CD4-positive, alpha-beta T cell treated with Interleukin-1 beta for 1 hour (primary cell): ENCODE measurements around the gene SAP30BP.
A peak's percentile ranks its signal among the peaks of the same experiment; 100 is the strongest.

Experiments used
- DNase-seq, 2 donors: peaks; one replicate each; pipeline ENCODE4 v3.0.0-alpha.2; 2020 to 2022

The SAP30BP gene

DNA sequence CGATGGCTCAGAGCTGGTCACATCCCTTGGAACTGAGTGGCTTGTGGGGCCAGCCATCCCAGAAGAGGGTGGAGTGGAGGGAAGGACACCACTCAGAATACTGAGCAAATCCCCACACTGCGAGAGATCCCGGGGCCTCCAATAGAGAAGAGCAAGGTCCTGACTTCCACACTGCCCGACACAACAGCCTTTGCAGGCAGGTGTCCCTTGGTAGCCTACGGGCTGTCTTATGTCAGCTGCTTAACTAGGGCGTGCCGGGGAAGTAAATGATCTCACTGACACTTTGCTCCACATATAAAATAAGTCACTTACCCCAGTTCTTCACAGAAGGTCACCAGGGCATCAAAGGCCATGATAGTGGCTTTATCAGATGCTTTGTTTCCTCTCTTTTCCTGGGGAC is 16.3 kb upstream of the SAP30BP start:
- DNase-seq, result no peak

DNA sequence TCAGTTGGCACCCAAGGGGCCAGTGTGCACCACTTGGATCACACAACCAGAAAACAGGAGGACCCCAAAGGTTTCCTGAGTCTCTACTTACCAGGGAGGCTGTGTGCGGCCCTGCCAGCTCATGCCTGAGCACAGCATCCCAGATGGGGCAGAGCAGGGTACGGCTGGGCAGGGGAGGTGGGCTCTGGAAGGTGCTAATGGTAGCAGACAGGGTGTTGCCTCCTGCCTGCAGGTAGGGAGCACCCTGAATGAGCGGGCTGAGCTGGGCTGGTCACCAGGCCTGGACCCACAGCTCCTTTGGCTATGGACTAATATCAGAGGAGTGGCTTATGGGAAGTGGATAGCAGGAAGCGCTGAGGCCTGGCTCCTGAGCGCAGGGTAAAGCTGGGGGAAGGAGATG is 14.8 kb upstream of the SAP30BP start:
- no peak for DNase-seq

DNA sequence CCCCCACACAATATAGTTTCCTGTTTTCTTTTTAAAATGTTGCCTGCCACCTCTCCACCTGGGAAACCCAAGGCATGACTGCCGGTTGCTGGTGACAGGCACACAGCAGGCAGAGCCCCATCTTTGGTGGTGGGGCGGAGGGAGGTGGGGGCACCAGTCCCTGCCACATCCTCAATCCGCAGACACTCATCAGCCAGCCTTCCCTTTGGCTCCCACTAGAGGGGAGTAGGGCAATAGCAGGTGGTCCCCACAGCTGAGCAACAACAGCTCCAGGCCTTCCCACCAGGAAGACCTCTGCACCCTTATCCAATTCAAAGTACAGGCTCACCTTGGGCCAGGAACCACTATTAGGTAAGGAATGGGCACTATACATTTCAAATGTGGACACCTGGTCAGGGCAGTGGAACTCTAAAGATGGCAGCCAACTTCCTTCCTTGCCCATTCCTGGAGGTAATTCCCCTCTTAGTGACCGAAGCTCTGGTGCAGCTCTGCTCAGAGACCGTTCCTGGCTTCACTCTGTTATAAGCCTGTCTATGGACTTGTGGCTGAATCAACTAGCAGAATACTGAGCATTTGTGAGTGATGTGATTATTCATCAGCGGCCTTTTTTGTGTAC is 14.1 kb upstream of the SAP30BP start:
- peak; percentile 26 for DNase-seq

DNA sequence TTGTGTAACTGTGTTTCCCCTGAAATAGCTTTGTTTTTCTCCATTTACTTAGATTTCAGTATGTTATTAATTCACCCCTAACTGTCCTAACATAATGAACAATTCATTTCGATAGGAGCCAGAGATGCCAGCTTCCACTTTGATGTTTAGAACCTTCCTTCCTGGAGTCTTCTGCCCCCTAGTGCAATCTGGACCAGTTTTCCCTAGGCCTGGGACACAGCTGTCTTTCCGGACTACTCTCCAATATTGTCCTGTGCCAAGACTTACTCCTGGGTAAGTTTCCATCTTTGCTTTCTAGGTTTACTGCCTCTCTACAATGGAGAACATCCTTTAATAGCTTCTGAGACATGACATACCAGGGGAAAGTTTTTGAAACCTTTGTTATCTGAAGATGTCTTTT is 13.0 kb upstream of the SAP30BP start:
- no peak for DNase-seq

DNA sequence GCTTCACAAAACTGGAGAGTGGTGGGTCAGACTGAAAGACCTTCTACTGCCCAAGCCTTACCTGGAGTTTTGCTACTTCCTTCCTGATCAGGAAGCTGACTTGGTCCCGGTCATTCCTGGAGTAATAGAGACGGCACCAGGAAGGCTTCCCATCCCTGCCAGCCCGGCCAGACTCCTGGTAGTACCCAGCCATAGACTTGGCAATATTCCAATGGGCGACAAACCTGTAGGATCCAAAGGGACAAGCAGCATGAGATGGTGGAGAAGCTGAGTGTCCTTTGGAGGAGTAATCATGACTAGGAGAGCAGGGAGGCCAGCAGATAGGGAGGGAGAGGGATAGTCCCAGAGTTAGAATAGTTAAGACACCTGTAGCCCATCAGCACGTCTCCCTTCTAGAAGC is 8.9 kb upstream of the SAP30BP start:
- no peak for DNase-seq

DNA sequence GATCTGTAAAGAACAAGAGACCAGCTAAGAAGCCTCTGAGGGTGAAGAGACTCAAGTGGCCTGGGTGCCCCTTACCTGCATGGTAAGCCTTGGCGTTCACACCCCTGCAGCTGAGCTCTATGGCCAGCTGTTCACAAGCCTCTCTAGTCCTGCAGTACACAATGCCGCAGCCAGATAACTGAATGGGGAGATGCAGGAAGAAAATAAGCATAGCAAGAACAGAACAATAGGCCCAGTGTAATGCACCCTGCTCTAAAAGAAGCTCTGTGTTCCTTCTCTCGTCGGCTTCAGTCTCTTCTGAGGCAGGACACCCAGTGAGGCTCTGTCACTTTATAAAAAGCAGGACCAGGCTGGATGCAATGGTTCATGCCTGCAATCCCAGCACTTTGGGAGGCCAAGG is 5.6 kb upstream of the SAP30BP start:
- no peak for DNase-seq

DNA sequence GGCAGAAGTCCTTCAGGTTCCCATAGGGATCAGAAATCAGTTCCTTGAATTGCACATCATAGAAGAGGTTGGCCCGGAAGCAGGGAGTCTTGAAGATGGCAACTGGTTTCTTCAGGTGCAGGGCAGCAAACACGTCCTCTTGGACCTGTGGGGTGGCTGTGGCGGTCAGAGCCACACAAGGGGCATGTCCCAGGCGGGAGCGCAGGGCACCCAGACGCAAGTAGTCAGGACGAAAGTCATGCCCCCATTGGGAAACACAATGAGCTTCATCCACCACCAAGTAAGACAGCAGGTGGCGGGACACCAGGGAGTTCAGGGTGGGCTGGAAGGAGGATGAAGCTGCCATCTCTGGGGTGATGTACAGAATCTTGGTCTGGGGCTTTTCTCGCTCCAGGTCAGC is 4.6 kb upstream of the SAP30BP start:
- DNase-seq, result no peak

DNA sequence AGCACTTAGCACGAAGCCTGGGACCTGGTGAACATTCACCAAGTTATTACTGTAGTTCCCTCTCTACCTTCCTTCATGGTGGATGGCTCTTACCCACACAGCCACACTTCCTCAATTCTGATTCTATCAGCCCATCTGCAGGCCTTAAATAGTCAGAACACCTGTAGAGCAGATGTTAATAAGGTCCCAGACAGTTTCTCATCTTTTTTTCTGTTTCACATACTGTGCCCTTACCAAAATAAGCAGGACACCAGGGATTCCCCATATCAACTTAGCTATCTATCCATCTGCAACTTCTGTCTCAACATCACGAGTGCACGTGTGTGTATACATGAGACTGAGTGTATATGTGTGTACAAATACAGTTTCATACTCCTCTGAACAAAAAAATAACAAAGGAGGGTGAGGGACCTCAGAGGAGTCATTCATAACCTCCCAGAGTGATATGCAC is 3.0 kb upstream of the SAP30BP start:
- DNase-seq, result peak in 1 of 2 donors; percentile 43

DNA sequence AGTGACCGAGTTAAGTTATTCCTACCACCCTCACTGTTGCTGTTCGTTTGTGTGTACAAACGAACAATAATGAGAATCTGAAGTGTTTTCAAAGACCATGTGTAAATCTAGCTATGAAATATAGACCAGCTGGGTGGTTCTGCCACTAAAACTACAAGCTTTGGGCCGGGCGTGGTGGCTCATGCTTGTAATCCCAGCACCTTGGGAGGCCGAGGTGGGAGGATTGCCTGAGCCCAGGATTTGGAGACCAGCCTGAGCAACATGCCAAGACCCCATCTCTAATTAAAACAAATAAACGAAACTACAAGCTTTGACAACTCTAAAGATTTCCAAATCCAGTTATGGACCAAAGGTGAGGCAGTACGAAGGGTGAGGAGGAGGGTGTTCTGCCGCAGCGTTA is 1.2 kb upstream of the SAP30BP start:
- DNase-seq, result no peak

DNA sequence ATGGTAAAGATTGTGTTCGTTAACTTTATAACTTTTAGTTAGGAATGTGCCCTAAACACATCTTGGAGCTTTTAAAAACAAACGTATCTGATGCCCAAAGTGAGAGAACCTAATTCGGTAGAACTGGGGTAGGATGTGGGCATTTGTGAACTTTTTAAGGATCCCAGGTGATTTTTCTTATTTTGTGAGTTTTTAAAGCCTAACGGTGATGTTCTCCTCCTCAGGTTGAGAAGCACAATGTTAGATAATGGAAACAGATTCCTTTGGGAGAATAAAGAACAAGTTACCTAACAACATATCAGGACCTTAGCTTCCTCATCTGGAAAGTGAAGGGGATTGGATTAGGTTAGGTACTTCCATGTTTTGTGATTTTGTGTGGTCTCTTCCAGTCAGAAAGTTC is 687 bp downstream of the SAP30BP start:
- no peak for DNase-seq

DNA sequence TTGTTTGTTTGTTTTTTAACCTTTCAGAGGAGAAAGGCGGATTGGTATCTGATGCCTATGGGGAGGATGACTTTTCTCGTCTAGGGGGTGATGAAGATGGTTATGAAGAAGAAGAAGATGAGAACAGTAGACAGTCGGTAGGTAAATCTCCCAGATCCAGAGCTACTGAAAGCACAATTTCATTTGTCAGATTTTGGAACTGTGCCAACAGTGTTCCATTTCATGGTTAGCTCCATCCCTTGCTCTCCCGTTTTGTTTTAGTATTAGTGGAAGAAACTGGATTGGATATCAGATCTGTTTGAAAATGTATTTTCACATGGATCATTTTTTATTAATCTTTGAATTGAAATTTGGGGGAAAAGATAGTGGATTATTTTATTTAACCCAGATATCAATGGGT is 1.4 kb downstream of the SAP30BP start:
- DNase-seq, result no peak

DNA sequence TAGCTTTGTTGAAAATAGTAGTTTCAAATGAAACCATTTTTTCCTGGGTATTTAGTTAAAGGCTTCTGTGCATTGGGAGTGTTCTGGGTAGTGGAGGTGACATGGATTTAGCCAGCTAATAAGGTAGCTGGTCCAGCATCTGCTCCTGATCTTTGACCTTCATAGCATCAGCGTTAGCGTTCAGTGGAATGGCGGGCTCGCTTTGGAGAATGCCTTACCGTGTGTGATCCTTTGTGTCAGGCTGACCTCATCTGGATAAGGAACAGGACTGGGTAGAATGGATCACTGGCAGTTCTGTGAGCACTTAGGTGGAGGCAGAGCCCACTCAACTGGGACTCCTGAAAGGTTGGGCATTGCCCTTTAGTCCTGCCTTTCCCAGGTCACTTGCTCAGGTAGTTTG is 3.7 kb downstream of the SAP30BP start:
- no peak for DNase-seq

DNA sequence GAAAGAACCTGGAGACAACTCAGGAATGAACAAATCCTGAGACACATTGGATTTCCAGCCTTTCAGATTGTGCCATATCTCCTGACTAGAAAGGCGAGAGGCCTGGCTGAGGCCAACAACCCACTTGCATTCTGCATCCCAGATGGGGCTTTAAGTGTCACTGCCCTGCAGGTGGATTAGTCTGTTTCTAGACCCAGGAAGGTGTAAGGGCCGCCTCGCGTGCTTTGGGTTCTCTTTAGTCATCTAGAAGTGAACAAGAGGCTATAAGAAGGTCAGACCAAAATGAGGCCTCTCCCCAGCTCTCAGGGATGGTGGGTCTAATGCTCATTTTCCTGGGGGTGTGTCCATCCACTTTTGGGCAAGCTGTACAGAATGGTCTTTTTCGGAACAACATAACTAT is 4.9 kb downstream of the SAP30BP start:
- DNase-seq, result no peak

DNA sequence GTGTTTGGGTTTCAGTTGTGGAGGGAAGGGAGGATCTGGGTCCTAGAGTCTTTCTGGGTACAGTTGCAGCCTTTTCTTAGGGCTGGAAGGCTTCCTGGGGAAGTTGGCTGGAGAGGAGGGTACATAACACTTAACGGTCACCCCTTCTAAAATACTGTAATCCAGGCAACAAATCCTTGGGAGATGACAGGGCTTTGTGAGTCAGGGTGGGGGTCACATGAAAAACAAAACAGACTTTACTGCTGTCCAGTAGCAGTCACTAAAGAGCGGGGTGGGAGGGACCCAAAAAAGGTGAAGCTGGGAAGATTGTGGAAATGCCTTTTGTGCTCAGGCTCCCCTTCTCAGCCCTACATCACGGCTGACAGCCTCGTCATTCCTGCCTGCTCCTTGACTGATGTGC is 6.3 kb downstream of the SAP30BP start:
- no peak for DNase-seq

DNA sequence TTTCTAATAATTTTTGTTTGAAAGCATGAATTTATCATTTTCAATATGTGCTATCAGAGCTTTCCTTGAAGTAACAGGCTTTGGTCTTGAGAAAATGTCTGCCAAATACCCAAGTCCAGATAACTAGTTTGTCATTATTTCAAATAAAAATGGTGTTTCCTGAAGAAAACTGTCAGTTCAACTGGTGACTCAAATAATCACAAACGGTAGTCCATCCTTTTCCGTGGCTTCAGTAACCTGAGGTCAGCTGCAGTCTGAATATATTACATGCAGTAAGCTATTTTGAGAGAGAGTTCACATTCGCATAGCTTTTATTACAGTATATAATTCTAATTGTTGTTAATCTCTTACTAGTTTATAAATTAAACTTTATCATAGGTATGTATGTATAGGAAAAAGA is 9.3 kb downstream of the SAP30BP start:
- no peak for DNase-seq

DNA sequence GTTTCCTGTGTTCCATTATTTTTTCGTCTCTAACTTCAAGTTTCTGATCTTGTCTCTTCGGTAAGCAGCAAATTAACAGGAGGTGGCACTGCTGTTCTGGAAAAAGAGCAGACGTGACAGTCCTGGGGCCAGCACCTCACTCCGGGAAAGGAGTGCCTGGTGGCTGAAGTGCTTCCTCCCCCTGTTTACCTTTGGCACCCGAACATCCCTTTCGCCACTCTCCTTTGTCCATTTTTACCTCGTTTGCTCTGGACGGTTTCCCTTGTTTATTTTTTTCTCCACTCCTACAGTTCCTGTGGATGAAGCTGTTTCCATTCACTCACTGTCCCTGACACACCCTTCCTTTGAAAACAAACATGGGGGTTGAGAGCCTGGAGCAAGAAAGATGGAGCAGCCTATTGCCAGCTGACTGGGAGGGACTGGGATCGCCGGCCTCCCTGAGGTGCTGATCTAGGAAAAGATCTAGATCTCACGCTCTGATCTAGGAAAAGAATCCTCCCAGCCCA is 12.6 kb downstream of the SAP30BP start:
- no peak for DNase-seq

DNA sequence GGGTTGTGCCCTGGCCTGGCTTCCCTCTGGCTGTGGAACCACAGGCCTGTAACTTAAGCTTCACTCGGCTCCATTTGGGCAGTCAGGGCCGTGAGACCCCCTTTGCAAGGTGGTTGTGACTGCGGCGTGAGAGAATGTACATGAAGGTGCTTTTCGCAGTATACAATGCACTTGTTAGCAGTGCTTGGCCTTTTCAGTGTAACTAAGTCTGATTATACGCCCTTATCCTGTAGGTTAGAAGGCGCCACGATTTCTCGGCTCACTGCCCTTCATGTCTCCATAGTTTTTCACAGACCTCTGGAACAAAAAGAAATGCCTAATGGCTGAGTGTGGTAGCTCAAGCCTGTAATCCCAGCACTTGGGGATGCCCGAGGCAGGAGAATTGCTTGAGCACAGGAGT is 13.3 kb downstream of the SAP30BP start:
- DNase-seq, result no peak

DNA sequence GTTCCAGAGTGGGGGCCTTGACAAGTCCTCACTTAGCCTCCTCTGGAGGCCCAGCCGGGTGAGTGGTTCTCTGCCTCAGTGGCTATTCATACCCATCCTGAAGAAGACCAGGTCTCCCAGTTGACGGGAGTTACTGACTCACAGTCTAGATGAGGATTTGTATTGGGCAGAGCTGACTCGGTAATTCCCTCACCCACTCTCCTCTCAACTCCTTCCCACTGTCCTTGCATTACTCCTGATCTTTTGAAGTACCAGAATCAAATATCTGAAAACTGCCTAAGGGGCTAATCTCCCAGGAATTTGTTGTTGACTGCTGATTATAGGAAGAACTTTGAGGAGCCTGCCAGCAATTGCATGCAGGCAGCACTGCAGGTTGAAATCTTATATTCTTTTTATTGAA is 14.2 kb downstream of the SAP30BP start:
- DNase-seq, result no peak

DNA sequence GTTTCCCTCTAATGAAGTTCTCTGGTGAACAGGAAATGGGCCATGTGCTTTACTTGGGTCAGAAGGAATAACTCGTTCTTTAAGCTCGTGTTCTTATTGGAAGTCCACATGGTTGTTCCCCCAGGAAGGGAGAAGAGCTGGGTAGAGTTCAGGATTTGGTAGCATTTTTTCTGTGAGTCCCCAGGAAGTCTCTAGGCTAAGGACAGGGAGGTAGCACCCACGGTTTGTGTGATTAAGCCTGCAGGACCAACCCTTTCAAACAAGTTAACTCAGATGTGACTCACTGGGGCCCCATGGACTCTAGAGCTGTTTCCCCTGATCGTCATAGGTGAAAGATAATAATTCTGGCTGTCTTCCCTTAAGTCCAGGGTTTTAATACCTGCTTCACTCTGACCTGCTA is 16.4 kb downstream of the SAP30BP start:
- DNase-seq, result no peak

DNA sequence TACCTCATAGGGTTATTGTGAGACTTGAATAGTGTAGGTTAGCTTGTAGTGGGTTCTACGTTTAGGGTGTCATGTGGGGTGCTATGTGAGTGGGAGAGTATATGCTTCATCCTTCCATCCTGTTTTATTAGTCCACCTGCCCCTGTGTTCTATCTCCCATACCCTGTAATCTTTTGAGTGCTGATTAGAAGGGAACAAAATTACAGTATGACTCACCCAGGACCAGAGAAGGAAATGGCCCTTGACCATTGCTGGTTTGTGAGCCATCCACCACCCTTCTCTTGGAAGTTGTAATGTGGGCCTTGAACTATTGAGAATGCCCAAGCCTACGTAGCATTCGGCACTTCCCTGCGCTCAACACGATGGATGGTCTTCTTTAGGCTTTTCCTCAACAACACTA is 17.1 kb downstream of the SAP30BP start:
- DNase-seq, result no peak

DNA sequence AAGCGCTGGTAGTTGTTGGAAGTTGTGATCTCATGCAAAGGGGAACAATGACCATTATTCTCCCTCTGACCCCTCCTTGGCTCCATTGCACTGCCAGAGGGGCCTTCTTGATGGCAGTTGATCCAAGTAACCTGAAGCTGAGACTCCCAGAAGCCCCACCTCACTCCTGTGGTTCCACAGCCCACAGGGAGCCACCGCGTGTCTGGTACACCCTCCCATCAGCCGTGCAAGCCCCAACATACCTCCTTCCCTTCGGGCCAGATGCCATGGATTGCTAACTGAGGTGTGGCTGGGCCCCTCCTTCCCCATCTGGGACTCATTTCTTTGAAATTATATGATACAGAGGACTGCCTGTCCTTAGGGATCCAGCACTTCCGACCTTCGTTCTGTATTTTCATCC is 17.8 kb downstream of the SAP30BP start:
- no peak for DNase-seq

DNA sequence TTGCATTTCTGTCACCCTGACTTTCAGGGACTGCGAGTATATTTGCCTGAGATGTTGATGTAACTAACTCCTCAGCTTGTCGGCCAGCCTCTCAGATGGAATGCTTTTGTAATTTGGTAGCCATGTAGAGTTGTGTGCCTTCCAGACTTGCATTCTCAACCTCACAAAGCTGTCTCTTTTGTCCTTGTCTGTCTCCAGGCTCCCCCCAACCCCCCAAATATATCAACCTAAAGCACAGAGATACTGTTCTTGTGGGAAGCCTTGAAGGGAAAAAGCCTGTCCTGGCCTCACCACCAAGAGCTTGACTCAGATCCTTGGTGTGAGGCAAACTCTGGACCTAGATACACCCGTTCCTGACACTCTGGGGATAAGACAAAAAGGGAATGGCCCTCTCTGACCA is 18.4 kb downstream of the SAP30BP start:
- DNase-seq, result no peak

DNA sequence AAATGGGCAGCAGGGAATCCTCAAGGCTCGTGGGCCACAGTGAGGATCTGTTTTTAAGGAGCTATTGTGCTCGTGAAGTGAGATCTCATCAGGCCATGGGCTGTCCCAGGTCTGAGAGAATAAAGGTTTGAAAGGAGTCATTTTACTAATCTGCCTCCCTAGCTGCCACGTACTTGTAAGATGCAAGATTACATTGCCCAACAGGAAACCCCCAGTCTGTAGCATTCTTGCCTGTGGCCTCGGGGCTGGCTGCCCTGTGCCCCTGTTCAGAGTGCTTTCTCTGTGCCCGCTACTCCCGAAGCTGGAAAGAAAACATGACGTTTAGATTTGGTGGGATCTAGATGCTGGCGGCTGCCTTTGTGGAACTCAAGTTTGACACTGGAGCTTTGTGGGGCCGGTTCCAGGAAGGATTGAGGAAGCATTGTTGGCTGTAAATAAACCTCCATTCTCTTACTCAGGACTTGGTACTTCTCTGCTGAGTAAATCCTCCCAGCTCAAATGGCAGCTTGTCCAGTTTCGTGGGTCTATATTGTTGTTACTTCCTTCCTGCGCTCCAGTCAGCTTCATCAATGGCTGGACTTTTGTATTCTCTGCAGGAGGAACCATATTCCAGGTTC is 21.2 kb downstream of the SAP30BP start:
- DNase-seq, result peak in 1 of 2 donors; percentile 18

DNA sequence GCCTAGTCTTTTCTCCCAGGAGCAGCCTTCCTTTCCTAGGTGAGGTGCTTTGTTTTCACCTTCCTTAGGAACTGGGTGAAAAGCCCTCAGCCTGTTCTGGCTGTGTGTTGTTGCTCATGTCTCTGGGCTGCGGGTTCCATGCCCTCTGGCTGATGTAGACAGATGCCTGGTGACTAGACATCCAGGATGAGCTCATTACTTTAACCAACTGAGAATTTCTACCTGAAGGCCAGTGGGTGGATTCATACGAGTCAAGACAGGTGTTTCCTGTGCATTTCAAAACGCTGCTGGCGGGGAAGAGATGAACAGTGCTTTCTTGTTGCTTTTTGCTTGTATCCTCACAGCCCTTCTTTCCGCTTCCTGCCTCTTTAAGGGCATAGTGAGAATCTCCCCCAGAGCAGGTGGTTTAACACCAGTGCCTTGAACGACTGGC is 22.3 kb downstream of the SAP30BP start:
- DNase-seq, result peak; percentile 45 to 54

DNA sequence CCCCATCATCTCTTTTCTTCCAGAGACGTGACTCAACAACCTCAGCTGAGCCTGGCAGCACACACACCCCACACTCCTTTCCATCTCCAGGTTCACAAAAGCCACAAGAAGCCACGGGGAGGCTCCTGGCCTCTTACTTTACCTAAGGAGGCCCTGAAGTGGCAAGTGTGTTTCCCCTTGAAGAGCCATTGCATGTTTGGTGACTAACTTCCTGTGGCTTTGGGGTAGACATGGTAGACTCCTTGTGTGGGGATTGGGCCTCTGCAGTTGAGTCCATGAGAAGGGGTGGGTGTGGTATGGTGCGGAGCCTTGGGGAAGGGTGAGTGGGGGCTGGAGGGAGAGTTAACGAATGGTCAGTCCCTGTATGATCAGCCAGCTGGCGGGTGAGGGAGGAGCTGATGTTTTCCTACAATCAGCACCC is 24.2 kb downstream of the SAP30BP start:
- DNase-seq, result no peak
